PC-3 (cell line): ENCODE measurements around the gene COL4A6. TPM values are rescaled to one million over a fixed set of nuclear protein-coding genes. Genes with fewer than 3 reads are reported as not detected.

ENCODE experiments used
- ATAC-seq: fragments of 200-7000 bp; cut with Tn5 transposase; 2 replicates; pipeline ENCODE4 v1.9.1; 2020; ENCODE audit warnings: mild to moderate bottlenecking, moderate library complexity
- BruUV-seq: library from RNA; stranded (reverse); fragments of 400-500 nt; replicated peaks from 2 replicates; lab custom pipeline; 2021; lab: Mats Ljungman, UMichigan
- CTCF ChIA-PET: fragments of 300-600 bp; sonication (Branson Sonifier 250); formaldehyde crosslinking; loops from one replicate; lab custom pipeline; 2022; ENCODE audit warnings: antibody characterized with exemption; lab: Charles Lee
- POLR2A ChIA-PET: fragments of 300-600 bp; sonication (Branson Sonifier 250); formaldehyde crosslinking; loops from one replicate; lab custom pipeline; 2022; ENCODE audit warnings: antibody characterized with exemption; ENCODE audit not compliant: unreplicated experiment; lab: Charles Lee
- DNase-seq: peaks from one replicate; pipeline ENCODE4 v3.0.0-alpha.2; 2015
- H2AFZ ChIP-seq: fragments of 300-600 bp; sonication (generic); 2 replicates; pipeline ENCODE4 v1.6.0; 2016; ENCODE audit warnings: antibody characterized with exemption, low read length
- H3F3A ChIP-seq: fragments of 300-600 bp; sonication (generic); one replicate; pipeline ENCODE4 v1.6.0; 2017; ENCODE audit warnings: antibody characterized with exemption, low read length, control low read depth, mild to moderate bottlenecking; ENCODE audit not compliant: unreplicated experiment
- H3K27ac ChIP-seq: fragments of 300-600 bp; sonication (generic); 2 replicates; pipeline ENCODE4 v1.5.1; 2016; ENCODE audit warnings: mild to moderate bottlenecking, low read length
- H3K27me3 ChIP-seq: fragments of 300-600 bp; sonication (generic); 2 replicates; pipeline ENCODE4 v1.6.1; 2016; ENCODE audit warnings: low read length, mixed read lengths
- H3K36me3 ChIP-seq: fragments of 300-600 bp; sonication (generic); 2 replicates; pipeline ENCODE4 v1.6.1; 2016; ENCODE audit warnings: low read depth, mixed run types, low read length, mixed read lengths
- H3K4me1 ChIP-seq: fragments of 300-600 bp; sonication (generic); 2 replicates; pipeline ENCODE4 v1.5.1; 2016; ENCODE audit warnings: low read length; ENCODE audit not compliant: insufficient read depth
- H3K4me2 ChIP-seq: fragments of 300-600 bp; sonication (generic); 2 replicates; pipeline ENCODE4 v1.6.0; 2016; ENCODE audit warnings: low read length
- H3K4me3 ChIP-seq: fragments of 300-600 bp; sonication (generic); 2 replicates; pipeline ENCODE4 v1.5.1; 2016; ENCODE audit warnings: mild to moderate bottlenecking, low read length, mixed read lengths
- H3K79me2 ChIP-seq: fragments of 300-600 bp; sonication (generic); 2 replicates; pipeline ENCODE4 v1.6.1; 2017; ENCODE audit warnings: low read length, mixed read lengths
- H3K9ac ChIP-seq: fragments of 300-600 bp; sonication (generic); 2 replicates; pipeline ENCODE4 v1.6.0; 2016; ENCODE audit warnings: mild to moderate bottlenecking, low read length
- H3K9me2 ChIP-seq: fragments of 300-600 bp; sonication (generic); replicated peaks from 2 replicates; pipeline ENCODE4 v1.6.1; 2016; ENCODE audit warnings: mixed run types, low read length, mixed read lengths
- H3K9me3 ChIP-seq: fragments of 300-600 bp; sonication (generic); 2 replicates; pipeline ENCODE4 v1.6.1; 2016; ENCODE audit warnings: low read length, mixed read lengths
- H4K20me1 ChIP-seq: fragments of 300-600 bp; sonication (generic); 2 replicates; pipeline ENCODE4 v1.6.1; 2016; ENCODE audit warnings: low read length, mixed read lengths
- CTCF ChIP-seq: fragments of 300-600 bp; sonication (generic); conservative IDR thresholded peaks from 2 replicates; pipeline ENCODE4 v1.5.1; 2017; ENCODE audit warnings: antibody characterized with exemption, low read depth, mild to moderate bottlenecking, low read length
- EZH2 ChIP-seq: fragments of 300-600 bp; sonication (generic); IDR thresholded peaks from one replicate; pipeline ENCODE4 v1.6.1; 2017; ENCODE audit warnings: antibody characterized with exemption, mild to moderate bottlenecking, low read length; ENCODE audit not compliant: unreplicated experiment
- EZH2phosphoT487 ChIP-seq: fragments of 300-600 bp; sonication (generic); IDR thresholded peaks from 2 replicates; pipeline ENCODE4 v1.6.1; 2018; ENCODE audit warnings: mild to moderate bottlenecking, antibody characterized with exemption, low read length, borderline replicate concordance
- intact Hi-C: fragments of 100-400 bp; cut with micrococcal nuclease; formaldehyde crosslinking; loops from 2 replicates; pipeline ENCODE4 v1.9.0; 2023
- total RNA-seq: library from RNA; depleted of rRNA; stranded (reverse); fragments of >200 nt; gene quantifications from 2 replicates; pipeline ENCODE4 v1.2.3, GENCODE V29; 2014

The COL4A6 gene
- total RNA-seq, 1 experiment from 2014 or later, result 4.4 TPM

DNA sequence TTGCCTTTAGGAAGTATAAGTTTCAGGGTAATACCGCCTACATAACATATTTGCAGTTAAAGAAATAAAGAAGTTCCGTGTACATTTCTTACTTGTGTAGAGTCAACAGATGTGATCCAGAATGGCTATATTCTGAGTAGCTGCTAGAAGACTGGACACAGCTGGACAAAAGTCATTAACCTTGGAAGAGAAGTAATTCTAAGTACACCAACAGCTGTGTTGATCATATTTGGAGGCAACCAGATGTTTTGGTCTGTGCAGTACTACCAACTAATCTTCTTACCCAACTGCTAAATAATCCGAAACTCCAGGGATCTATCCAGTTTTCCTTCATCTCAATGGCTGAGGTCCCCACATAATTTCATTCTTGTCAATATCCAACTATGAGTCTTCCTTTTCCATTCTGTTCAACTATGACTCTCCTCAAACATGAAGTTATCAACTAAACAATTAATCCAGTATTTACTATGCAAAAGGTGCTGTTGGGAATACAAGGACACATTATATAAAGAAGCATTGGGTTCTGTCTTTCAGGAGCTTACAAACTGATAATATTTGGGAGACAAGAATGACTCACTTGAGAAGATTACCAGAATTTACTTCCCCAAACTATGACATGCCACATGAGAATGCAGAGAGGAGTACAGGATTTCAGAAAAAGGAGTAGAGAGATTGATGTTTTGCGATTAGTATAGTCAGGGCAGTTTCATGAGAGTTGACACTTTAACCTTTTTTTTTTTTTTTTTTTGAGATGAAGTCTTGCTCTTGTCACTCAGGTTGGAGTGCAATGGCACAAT lies 78.2 kb downstream of the COL4A6 start:
- Histone ChIP-seq H3K4me2 (no peak overlapping the region), H3K27ac (no peak overlapping the region), H3F3A (no peaks in the 10 kb centered on the region), H3K4me3 (no peak overlapping the region), H2AFZ (no peak overlapping the region), H3K27me3 (no peaks in the 10 kb centered on the region), H3K79me2 (no peaks in the 10 kb centered on the region), H3K9me3 (no peaks in the 10 kb centered on the region), H3K4me1 (no peaks in the 10 kb centered on the region; the same call in 1 of the 2 replicates), H3K9me2 (no peaks in the 10 kb centered on the region), H3K36me3 (no peaks in the 10 kb centered on the region), H3K9ac (no peak overlapping the region), H4K20me1 (no peaks in the 10 kb centered on the region)
- ATAC-seq (no peak), DNase-seq (no peak)
- POLR2A ChIA-PET, result no interaction called here
- TF ChIP-seq CTCF, result no peak
- TF ChIP-seq EZH2phosphoT487, result no peak
- CTCF ChIA-PET, result no interaction called here
- BruUV-seq, result no TSS peak
- intact Hi-C loops, result no loop called here

- ChIA-PET CTCF (no interaction called here), POLR2A (no interaction called here)
- no peak for ATAC-seq
- Histone ChIP-seq H2AFZ (no peak overlapping the region), H3K4me1 (no peaks in the 10 kb centered on the region), H3F3A (no peaks in the 10 kb centered on the region), H3K36me3 (no peaks in the 10 kb centered on the region), H3K9me3 (no peaks in the 10 kb centered on the region), H3K9me2 (no peaks in the 10 kb centered on the region), H3K4me3 (no peak overlapping the region), H3K27me3 (no peaks in the 10 kb centered on the region), H3K9ac (no peak overlapping the region), H3K4me2 (no peak overlapping the region), H3K27ac (no peak overlapping the region), H4K20me1 (no peaks in the 10 kb centered on the region), H3K79me2 (no peaks in the 10 kb centered on the region)
- BruUV-seq, result no TSS peak
- intact Hi-C loops, result no loop called here
- no peak for DNase-seq
- no peak for TF ChIP-seq CTCF
- no peak for TF ChIP-seq EZH2
- no peak for TF ChIP-seq EZH2phosphoT487
Observed at GRCh38 chrX:108353452-108353851, 84.8 kb downstream of the COL4A6 start.

- no peak for TF ChIP-seq EZH2phosphoT487
- TF ChIP-seq EZH2, result no peak
- no peak for TF ChIP-seq CTCF
- H3K9ac ChIP-seq, result no peak overlapping the region
- peaks cover 4% of the 10 kb centered on the region; the same call in 1 of the 2 replicates for H3K4me1 ChIP-seq
- H3K27ac ChIP-seq, result no peak overlapping the region
- H3K27me3 ChIP-seq, result no peaks in the 10 kb centered on the region
- no peak overlapping the region for H3K4me3 ChIP-seq
- H4K20me1 ChIP-seq, result no peaks in the 10 kb centered on the region
- no peaks in the 10 kb centered on the region for H3K9me3 ChIP-seq
- H2AFZ ChIP-seq, result no peak overlapping the region
- no peaks in the 10 kb centered on the region for H3K36me3 ChIP-seq
- no peak overlapping the region for H3K4me2 ChIP-seq
- BruUV-seq, result no TSS peak
- POLR2A ChIA-PET, result no interaction called here
- intact Hi-C loops, result no loop called here
- no peaks in the 10 kb centered on the region for H3K9me2 ChIP-seq
- ATAC-seq (no peak), DNase-seq (no peak)
- no peaks in the 10 kb centered on the region for H3F3A ChIP-seq
- H3K79me2 ChIP-seq, result no peaks in the 10 kb centered on the region
- CTCF ChIA-PET, result no interaction called here
Observed at GRCh38 chrX:108349210-108349609, 89.0 kb downstream of the COL4A6 start.
